GM19452 (cell line): ENCODE measurements around the gene LZTS3.
"Not testable (repeated sequence)": the region's sequence is repeated elsewhere in the genome, so short reads cannot be mapped to it uniquely, and the experiment has no call there.

ENCODE experiments used
- ATAC-seq: cut with Tn5 transposase; IDR thresholded peaks from one replicate; pipeline ENCODE4 v1.9.1; 2021; ENCODE audit not compliant: unreplicated experiment

LZTS3 gene

GRCh38 chr20:3168829-3169590, 4.3 kb downstream of the LZTS3 start:
- ATAC-seq: no peak

- no peak for ATAC-seq
Measured at GRCh38 chr20:3168079-3168828, 5.1 kb downstream of the LZTS3 start.

- no peak for ATAC-seq
Measured at GRCh38 chr20:3167738-3168078, 5.6 kb downstream of the LZTS3 start.

GRCh38 chr20:3166913-3167342, 6.4 kb downstream of the LZTS3 start:
- ATAC-seq: no peak

GRCh38 chr20:3166338-3166912, 6.9 kb downstream of the LZTS3 start:
- no peak for ATAC-seq

GRCh38 chr20:3165473-3166337, 7.6 kb downstream of the LZTS3 start:
- ATAC-seq: no peak

GRCh38 chr20:3164763-3165410, 8.5 kb downstream of the LZTS3 start:
- no peak for ATAC-seq

- no peak for ATAC-seq
Measured at GRCh38 chr20:3164043-3164762, 9.1 kb downstream of the LZTS3 start.

GRCh38 chr20:3163099-3164042, 10.0 kb downstream of the LZTS3 start:
- no peak for ATAC-seq

GRCh38 chr20:3162080-3162611, 11.2 kb downstream of the LZTS3 start:
- no peak for ATAC-seq

- ATAC-seq: no peak
Measured at GRCh38 chr20:3161316-3162079, 11.9 kb downstream of the LZTS3 start.

GRCh38 chr20:3160418-3160817, 12.9 kb downstream of the LZTS3 start:
- ATAC-seq: no peak

GRCh38 chr20:3158968-3159431, 14.3 kb downstream of the LZTS3 start:
- ATAC-seq: no peak

- ATAC-seq: no peak
Measured at GRCh38 chr20:3157817-3158216, 15.5 kb downstream of the LZTS3 start.

- ATAC-seq: peak; percentile 70
Measured at GRCh38 chr20:3156811-3157619, 16.3 kb downstream of the LZTS3 start.

- not testable (repeated sequence) for ATAC-seq
Measured at GRCh38 chr20:3152057-3152644, 21.2 kb downstream of the LZTS3 start.

- ATAC-seq: no peak
Measured at GRCh38 chr20:3150908-3151307, 22.4 kb downstream of the LZTS3 start.
